ENCODE results near the gene DRC7.

GRCh38 chr16:57663436-57663835, 31.2 kb upstream of the DRC7 start:
- no peak for TF ChIP-seq ZNF512 (CRISPR knock-in tag; IDR thresholded peaks at IDR 0.05; ENCODE audit: borderline replicate concordance)
- no peak for TF ChIP-seq CTCF (IDR thresholded peaks at IDR 0.05)
- no peak for TF ChIP-seq MXD4 (CRISPR knock-in tag; IDR thresholded peaks at IDR 0.05; ENCODE audit: borderline replicate concordance)

Data from WTC11 (cell line).